ENCODE measurements around the gene FRY.
A peak's percentile ranks its signal among the peaks of the same experiment; 100 is the strongest.

Gene FRY

GRCh38 chr13:32075170-32075851 is 43.7 kb downstream of the FRY start:
- TF ChIP-seq CTCF (IDR thresholded peaks at IDR 0.05; ENCODE audit: low read length, missing control alignments): no peak
- no peak overlapping the region for H3K4me3 ChIP-seq (replicated peaks; ENCODE audit: low read depth, low read length)
- DNase-seq (ENCODE audit: low read depth): no peak

- no peak overlapping the region for H3K4me3 ChIP-seq (replicated peaks; ENCODE audit: low read depth, low read length)
- no peak for TF ChIP-seq CTCF (IDR thresholded peaks at IDR 0.05; ENCODE audit: low read length, missing control alignments)
- no peak for DNase-seq (ENCODE audit: low read depth)
Observed at GRCh38 chr13:32079587-32079986, 48.0 kb downstream of the FRY start.

- no peak overlapping the region for H3K4me3 ChIP-seq (replicated peaks; ENCODE audit: low read depth, low read length)
- no peak for DNase-seq (ENCODE audit: low read depth)
- TF ChIP-seq CTCF (IDR thresholded peaks at IDR 0.05; ENCODE audit: low read length, missing control alignments): no peak
Observed at GRCh38 chr13:32080328-32080744, 48.8 kb downstream of the FRY start.

- no peak for TF ChIP-seq CTCF (IDR thresholded peaks at IDR 0.05; ENCODE audit: low read length, missing control alignments)
- H3K4me3 ChIP-seq (replicated peaks; ENCODE audit: low read depth, low read length): no peak overlapping the region
- no peak for DNase-seq (ENCODE audit: low read depth)
Observed at GRCh38 chr13:32081591-32081990, 50.0 kb downstream of the FRY start.

- H3K4me3 ChIP-seq (replicated peaks; ENCODE audit: low read depth, low read length): no peak overlapping the region
- peak; percentile 34 for DNase-seq (ENCODE audit: low read depth)
- TF ChIP-seq CTCF (IDR thresholded peaks at IDR 0.05; ENCODE audit: low read length, missing control alignments): no peak
Observed at GRCh38 chr13:32086366-32086765, 54.8 kb downstream of the FRY start.

GRCh38 chr13:32086791-32087441 is 55.3 kb downstream of the FRY start:
- no peak overlapping the region for H3K4me3 ChIP-seq (replicated peaks; ENCODE audit: low read depth, low read length)
- no peak for TF ChIP-seq CTCF (IDR thresholded peaks at IDR 0.05; ENCODE audit: low read length, missing control alignments)
- DNase-seq (ENCODE audit: low read depth): no peak

All from fibroblast of pulmonary artery (primary cell).